Measurements from ENCODE around the gene TGFA.

Gene TGFA

DNA sequence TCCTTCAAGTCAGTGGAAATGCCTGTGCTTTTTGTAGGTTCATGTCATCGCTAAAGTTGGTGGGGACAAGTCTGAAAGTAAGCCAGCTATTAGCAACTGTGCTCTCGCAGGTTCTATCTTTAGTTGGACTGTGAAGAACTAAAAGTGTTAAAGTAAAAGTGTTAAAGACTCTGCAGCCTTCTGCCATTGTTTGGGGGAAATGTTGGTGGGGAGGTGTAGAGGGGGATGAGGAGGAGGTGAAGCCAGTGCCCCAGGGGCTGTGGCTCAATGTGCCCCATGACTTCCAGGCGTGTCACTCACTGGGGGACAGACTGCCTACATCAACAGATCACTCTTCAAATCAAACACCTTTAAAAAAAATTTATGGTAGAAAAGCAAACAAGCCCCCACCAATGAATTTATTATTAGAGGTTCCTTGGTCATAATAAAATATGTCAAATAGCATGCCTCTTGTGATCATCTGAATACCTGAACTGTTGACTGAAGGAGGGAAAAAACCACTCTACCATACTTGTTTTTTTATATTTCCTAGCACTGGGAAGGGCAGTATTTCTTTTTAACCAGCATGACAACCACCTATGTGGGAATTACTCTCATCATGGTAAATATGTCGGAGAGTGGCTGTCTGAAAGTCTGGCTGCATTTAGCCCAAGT lies 19.3 kb downstream of the TGFA start:
- no peak overlapping the region for H3K4me3 ChIP-seq (ENCODE audit: low read depth, low read length)
- no peaks in the 10 kb centered on the region for H3K9me3 ChIP-seq (ENCODE audit: control insufficient read depth, insufficient read depth, low read length)
- H3K9ac ChIP-seq (ENCODE audit: low read depth, low read length): no peak overlapping the region
- H3K27me3 ChIP-seq (ENCODE audit: control insufficient read depth, insufficient read depth, low read length): no peaks in the 10 kb centered on the region
- no peaks in the 10 kb centered on the region for H3K36me3 ChIP-seq (ENCODE audit: control insufficient read depth, insufficient read depth, low read length)
- H3K27ac ChIP-seq (ENCODE audit: low read depth, low read length): no peak overlapping the region
- H3K4me1 ChIP-seq (ENCODE audit: control insufficient read depth, insufficient read depth, low read length): no peaks in the 10 kb centered on the region

DNA sequence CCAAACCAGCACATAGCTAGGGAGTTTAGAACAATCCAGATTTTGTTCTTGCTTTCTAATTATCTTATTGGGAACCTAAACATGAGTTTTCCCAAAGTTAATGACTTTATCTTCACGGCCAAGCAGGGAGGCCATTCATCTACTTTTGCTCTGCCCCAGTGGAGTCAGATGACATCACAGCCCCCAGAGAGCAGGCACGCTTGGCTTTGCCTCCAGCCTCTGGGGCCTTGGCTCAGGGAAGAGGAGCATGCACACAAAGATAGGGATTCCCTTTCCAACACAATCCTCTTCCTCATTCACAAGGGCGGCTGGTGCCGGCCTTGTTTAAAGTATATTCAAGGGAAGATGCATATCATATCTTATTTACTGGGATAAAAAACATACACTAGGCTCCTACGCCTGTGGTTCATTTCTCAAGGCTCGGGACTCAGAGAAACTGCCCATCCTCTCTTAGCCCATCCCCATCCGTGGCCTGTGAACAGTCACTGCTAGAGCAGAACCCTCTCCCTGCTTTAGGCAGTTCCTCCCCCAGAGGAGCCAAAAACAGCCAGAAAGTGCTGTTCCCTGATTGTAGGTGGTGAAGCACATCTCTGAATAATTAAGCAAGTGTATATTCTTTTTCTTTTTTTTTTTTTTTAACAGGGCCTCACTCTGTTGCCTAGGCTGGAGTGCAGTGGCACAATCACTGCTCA lies 21.2 kb downstream of the TGFA start:
- no peaks in the 10 kb centered on the region for H3K36me3 ChIP-seq (ENCODE audit: control insufficient read depth, insufficient read depth, low read length)
- no peaks in the 10 kb centered on the region for H3K27me3 ChIP-seq (ENCODE audit: control insufficient read depth, insufficient read depth, low read length)
- no peaks in the 10 kb centered on the region for H3K9me3 ChIP-seq (ENCODE audit: control insufficient read depth, insufficient read depth, low read length)
- H3K9ac ChIP-seq (ENCODE audit: low read depth, low read length): no peak overlapping the region
- H3K27ac ChIP-seq (ENCODE audit: low read depth, low read length): no peak overlapping the region
- H3K4me1 ChIP-seq (ENCODE audit: control insufficient read depth, insufficient read depth, low read length): no peaks in the 10 kb centered on the region
- H3K4me3 ChIP-seq (ENCODE audit: low read depth, low read length): no peak overlapping the region

DNA sequence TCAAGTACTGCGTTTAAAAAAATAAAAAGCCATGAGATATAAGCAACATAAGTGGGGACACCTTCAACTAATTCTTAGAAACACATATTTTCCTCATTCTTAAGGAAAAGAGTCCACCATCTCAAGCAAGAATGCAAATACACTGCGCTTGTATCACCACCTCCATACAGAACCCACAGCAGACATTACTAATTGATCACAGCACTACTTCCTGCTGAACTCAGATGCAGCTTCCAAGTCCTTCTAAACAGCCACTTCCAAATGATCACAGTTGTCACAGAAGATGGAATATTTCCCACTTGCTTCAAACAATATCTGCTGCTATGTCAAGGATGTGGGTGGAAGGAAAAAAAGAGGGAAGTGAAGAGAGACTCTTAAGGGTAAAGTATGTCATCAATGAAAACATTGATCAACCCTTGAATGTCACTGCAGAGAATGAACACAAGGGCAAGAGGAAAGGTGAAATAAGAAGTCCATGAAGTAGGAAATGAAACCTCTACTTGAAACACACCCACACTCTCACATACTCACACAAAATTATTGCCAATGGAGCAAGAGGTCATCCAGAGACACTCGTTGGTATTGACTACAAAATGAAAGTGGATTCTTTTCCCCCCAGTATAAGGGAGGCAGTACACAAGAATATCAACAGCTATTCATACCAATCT lies 22.1 kb downstream of the TGFA start:
- no peak overlapping the region for H3K9ac ChIP-seq (ENCODE audit: low read depth, low read length)
- no peak overlapping the region for H3K4me3 ChIP-seq (ENCODE audit: low read depth, low read length)
- no peaks in the 10 kb centered on the region for H3K9me3 ChIP-seq (ENCODE audit: control insufficient read depth, insufficient read depth, low read length)
- no peaks in the 10 kb centered on the region for H3K27me3 ChIP-seq (ENCODE audit: control insufficient read depth, insufficient read depth, low read length)
- H3K27ac ChIP-seq (ENCODE audit: low read depth, low read length): no peak overlapping the region
- no peaks in the 10 kb centered on the region for H3K36me3 ChIP-seq (ENCODE audit: control insufficient read depth, insufficient read depth, low read length)
- H3K4me1 ChIP-seq (ENCODE audit: control insufficient read depth, insufficient read depth, low read length): no peaks in the 10 kb centered on the region

DNA sequence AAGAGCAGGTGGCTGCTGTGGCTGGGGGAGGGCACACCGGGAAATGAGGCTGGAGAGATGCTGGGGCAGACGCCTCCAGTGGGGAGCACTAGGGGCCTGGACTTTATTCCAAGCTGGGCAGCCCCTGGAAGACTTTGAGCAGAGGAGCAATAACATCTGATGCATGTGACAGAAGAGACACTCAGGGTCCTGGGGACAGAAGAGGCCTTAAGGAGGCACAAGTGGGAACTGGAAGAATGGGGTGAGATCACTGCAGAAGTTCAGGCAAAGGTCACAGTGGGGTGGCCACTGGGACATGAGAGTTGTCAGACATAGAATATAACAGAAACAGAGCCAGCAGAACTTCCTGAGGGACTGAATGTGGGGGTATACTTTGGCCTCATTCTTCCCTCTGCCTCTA lies 24.0 kb downstream of the TGFA start:
- H3K4me1 ChIP-seq (ENCODE audit: control insufficient read depth, insufficient read depth, low read length): no peaks in the 10 kb centered on the region
- no peak overlapping the region for H3K27ac ChIP-seq (ENCODE audit: low read depth, low read length)
- no peaks in the 10 kb centered on the region for H3K36me3 ChIP-seq (ENCODE audit: control insufficient read depth, insufficient read depth, low read length)
- H3K27me3 ChIP-seq (ENCODE audit: control insufficient read depth, insufficient read depth, low read length): no peaks in the 10 kb centered on the region
- no peaks in the 10 kb centered on the region for H3K9me3 ChIP-seq (ENCODE audit: control insufficient read depth, insufficient read depth, low read length)
- H3K9ac ChIP-seq (ENCODE audit: low read depth, low read length): no peak overlapping the region
- no peak overlapping the region for H3K4me3 ChIP-seq (ENCODE audit: low read depth, low read length)

DNA sequence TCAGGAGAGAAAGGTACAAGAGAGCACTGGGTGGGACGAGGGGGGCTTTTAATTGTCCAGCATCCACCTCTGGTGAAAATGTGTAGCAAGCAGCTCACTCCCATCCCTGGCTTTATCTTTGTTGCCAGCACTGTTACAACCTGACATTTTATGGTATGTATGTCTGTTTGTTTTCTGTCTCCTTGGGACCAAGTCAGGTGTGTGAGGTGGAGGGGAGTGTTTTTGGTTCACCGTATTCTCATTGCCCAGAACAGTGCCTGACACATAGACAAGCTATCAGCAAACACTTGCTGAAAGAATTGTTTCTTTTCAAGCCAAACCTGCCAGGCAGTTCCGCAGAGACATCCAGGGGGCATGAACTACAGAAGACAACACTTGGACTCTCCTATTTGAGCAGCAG lies 24.7 kb downstream of the TGFA start:
- H3K4me1 ChIP-seq (ENCODE audit: control insufficient read depth, insufficient read depth, low read length): peaks cover 6% of the 10 kb centered on the region
- no peaks in the 10 kb centered on the region for H3K36me3 ChIP-seq (ENCODE audit: control insufficient read depth, insufficient read depth, low read length)
- no peak overlapping the region for H3K27ac ChIP-seq (ENCODE audit: low read depth, low read length)
- H3K9ac ChIP-seq (ENCODE audit: low read depth, low read length): no peak overlapping the region
- H3K4me3 ChIP-seq (ENCODE audit: low read depth, low read length): no peak overlapping the region
- H3K27me3 ChIP-seq (ENCODE audit: control insufficient read depth, insufficient read depth, low read length): no peaks in the 10 kb centered on the region
- no peaks in the 10 kb centered on the region for H3K9me3 ChIP-seq (ENCODE audit: control insufficient read depth, insufficient read depth, low read length)

DNA sequence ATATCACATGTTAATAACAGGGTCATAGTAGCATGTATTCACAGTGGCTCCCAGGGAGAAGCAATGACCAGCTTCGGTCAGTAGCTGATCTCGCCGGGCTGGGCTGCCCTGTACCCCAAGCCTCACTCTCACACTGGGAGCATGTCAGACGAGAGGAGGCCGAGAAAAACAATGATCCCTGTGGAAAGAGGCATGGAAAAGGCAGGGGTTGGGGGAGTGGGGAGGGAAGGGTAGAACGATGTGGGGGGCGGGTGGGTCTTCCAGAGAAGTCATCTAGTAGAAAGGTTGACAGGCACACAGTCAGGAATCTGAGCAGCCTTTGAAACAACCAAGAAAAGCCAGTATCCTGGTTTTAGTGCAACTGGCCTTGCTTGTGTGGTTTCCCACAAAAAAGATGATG lies 25.4 kb downstream of the TGFA start:
- H3K36me3 ChIP-seq (ENCODE audit: control insufficient read depth, insufficient read depth, low read length): no peaks in the 10 kb centered on the region
- peaks cover 11% of the 10 kb centered on the region for H3K4me1 ChIP-seq (ENCODE audit: control insufficient read depth, insufficient read depth, low read length)
- H3K27ac ChIP-seq (ENCODE audit: low read depth, low read length): no peak overlapping the region

DNA sequence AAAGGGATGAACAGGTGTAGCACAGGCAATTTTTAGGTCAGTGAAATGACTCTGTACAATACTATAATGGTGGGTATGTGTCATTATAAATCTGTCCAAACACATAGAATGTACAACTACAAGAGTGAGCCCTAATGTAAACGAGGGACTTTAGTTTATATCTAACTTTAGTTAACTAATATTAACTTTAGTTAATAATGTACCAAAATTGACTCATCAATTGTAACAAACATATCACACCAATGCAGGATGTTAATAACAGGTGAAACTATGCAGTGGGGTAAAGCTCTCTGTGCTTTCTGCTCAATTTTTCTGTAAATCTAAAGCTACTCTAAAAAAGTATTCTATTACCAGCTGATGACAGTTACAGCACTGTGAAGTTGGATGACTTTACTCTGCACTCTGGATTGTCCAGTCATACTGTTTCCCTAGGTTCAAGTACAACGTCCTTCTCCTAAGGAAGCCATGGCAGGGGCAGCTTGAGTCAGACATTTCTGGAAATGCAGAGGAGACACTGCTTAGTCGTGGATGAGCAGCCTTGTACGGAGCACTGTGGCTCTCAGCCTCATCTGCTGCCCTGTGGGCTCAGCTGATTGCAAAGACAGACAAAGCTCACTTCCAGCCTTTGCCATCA lies 26.1 kb downstream of the TGFA start:
- Histone ChIP-seq H3K9ac (ENCODE audit: low read depth, low read length) (no peak overlapping the region), H3K4me1 (ENCODE audit: control insufficient read depth, insufficient read depth, low read length) (peaks cover 11% of the 10 kb centered on the region), H3K36me3 (ENCODE audit: control insufficient read depth, insufficient read depth, low read length) (no peaks in the 10 kb centered on the region), H3K27me3 (ENCODE audit: control insufficient read depth, insufficient read depth, low read length) (no peaks in the 10 kb centered on the region), H3K4me3 (ENCODE audit: low read depth, low read length) (no peak overlapping the region), H3K27ac (ENCODE audit: low read depth, low read length) (no peak overlapping the region), H3K9me3 (ENCODE audit: control insufficient read depth, insufficient read depth, low read length) (no peaks in the 10 kb centered on the region)

More for the DNA sequence above, 25.4 kb downstream of the TGFA start:
- H3K9me3 ChIP-seq (ENCODE audit: control insufficient read depth, insufficient read depth, low read length): no peaks in the 10 kb centered on the region
- H3K27me3 ChIP-seq (ENCODE audit: control insufficient read depth, insufficient read depth, low read length): no peaks in the 10 kb centered on the region
- H3K4me3 ChIP-seq (ENCODE audit: low read depth, low read length): no peak overlapping the region
- no peak overlapping the region for H3K9ac ChIP-seq (ENCODE audit: low read depth, low read length)

DNA sequence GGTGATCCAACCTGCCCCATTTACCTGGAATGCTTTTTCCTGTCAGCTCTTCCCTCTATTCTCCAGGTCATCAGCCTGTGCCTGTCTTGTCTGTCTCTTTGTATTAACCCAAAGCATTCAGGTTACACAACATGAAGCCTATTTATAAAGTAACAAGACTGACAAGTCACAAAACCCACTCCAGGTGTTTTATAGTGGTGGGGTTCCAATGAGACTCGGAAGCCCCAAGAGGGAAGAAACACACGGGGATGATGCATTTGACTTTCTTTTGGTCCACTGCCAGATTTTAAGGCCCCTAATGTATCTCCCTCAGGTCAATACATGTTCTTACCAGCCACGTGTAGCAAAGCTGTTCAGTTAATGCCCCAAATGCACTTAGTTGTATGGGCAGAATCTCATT lies 27.5 kb downstream of the TGFA start:
- H3K4me1 ChIP-seq (ENCODE audit: control insufficient read depth, insufficient read depth, low read length): peaks cover 11% of the 10 kb centered on the region
- H3K27me3 ChIP-seq (ENCODE audit: control insufficient read depth, insufficient read depth, low read length): no peaks in the 10 kb centered on the region
- H3K36me3 ChIP-seq (ENCODE audit: control insufficient read depth, insufficient read depth, low read length): no peaks in the 10 kb centered on the region
- H3K9me3 ChIP-seq (ENCODE audit: control insufficient read depth, insufficient read depth, low read length): no peaks in the 10 kb centered on the region
- H3K4me3 ChIP-seq (ENCODE audit: low read depth, low read length): no peak overlapping the region
- H3K27ac ChIP-seq (ENCODE audit: low read depth, low read length): no peak overlapping the region
- H3K9ac ChIP-seq (ENCODE audit: low read depth, low read length): no peak overlapping the region

DNA sequence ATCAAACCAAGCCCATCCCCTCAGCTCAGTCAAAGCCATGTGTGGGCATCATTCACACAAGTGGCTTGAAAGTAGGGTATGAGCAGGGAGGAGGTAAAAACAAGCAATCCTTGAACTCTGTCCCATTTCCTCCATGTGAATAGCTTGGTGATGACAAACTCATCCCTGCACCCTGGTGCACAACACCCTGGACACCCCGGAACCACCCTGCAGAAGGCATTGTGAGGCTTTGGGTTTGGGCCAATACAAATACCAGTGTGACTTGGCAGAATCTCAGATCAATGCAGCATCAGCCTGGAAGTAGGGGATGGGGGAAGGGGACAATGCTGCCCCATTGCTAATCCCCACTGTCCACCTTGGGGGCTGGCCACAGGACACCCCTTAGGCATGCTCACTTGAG lies 28.6 kb downstream of the TGFA start:
- Histone ChIP-seq H3K27me3 (ENCODE audit: control insufficient read depth, insufficient read depth, low read length) (no peaks in the 10 kb centered on the region), H3K4me1 (ENCODE audit: control insufficient read depth, insufficient read depth, low read length) (peaks cover 11% of the 10 kb centered on the region), H3K4me3 (ENCODE audit: low read depth, low read length) (no peak overlapping the region), H3K9ac (ENCODE audit: low read depth, low read length) (no peak overlapping the region), H3K36me3 (ENCODE audit: control insufficient read depth, insufficient read depth, low read length) (no peaks in the 10 kb centered on the region), H3K9me3 (ENCODE audit: control insufficient read depth, insufficient read depth, low read length) (no peaks in the 10 kb centered on the region), H3K27ac (ENCODE audit: low read depth, low read length) (no peak overlapping the region)

DNA sequence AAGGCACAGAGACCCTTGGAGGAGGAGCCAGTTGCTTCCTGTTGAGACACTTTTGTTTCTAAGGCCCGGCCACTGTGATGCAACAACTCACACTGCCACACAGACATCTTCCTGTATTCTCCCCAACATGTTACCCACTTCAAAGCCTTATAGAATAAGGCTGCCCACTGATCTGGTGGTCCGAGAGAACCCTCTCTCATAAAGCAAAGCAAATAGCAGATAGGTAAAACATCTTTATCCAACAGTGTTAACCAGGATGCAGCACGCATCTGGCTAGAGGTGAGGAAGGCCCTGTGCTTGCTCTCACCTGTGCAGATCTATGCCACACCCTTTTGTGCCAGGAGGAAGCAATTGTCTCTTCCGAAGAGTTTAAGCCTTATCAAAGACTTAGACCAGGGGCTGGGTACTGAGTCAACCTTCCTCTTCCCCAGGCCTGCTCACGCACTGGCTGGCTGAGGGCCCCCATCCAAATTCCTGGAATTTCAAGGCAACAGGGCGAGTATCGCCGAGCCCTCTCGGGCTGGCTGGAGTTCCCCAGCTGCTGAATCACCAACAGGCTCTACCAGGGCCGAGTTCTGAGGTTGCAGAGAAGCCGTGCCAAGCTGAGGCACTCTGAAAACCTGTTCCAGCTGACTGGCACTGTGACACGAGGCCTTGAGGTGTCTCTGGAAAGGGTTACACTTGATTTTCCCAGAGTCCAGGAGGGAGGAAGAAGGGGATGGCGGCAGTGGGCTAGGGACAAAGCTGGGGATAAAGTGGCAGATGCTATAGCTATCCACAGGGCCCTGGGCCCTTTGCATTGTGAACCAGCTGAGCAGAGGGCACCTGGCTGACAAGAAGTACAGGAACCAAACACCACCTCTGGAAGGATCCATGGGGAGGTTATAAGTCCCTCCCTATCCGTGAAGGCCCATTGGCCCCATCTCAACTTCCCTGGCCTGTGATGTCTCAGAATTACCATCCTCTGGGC lies 29.3 kb downstream of the TGFA start:
- H3K4me3 ChIP-seq (ENCODE audit: low read depth, low read length): no peak overlapping the region
- peaks cover 11% of the 10 kb centered on the region for H3K4me1 ChIP-seq (ENCODE audit: control insufficient read depth, insufficient read depth, low read length)
- no peaks in the 10 kb centered on the region for H3K27me3 ChIP-seq (ENCODE audit: control insufficient read depth, insufficient read depth, low read length)
- no peak overlapping the region for H3K9ac ChIP-seq (ENCODE audit: low read depth, low read length)
- H3K9me3 ChIP-seq (ENCODE audit: control insufficient read depth, insufficient read depth, low read length): no peaks in the 10 kb centered on the region
- H3K27ac ChIP-seq (ENCODE audit: low read depth, low read length): no peak overlapping the region
- no peaks in the 10 kb centered on the region for H3K36me3 ChIP-seq (ENCODE audit: control insufficient read depth, insufficient read depth, low read length)
